ENCODE results near the gene HOXA9.

- TF ChIP-seq CTCF (conservative IDR thresholded peaks at IDR 0.05; ENCODE audit: low read depth, low read length) (no peak), SMC3 (IDR thresholded peaks at IDR 0.05; ENCODE audit: low read depth, low read length) (no peak), MAZ (IDR thresholded peaks at IDR 0.05; ENCODE audit: borderline replicate concordance, low read depth, low read length) (no peak), MAFK (IDR thresholded peaks at IDR 0.05; ENCODE audit: low read depth, low read length) (no peak), POLR2A (IDR thresholded peaks at IDR 0.05; ENCODE audit: low read depth, low read length) (no peak), FOS (IDR thresholded peaks at IDR 0.05; ENCODE audit: low read depth, low read length) (no peak), MXI1 (IDR thresholded peaks at IDR 0.05; ENCODE audit: borderline replicate concordance, low read depth, low read length) (no peak), RFX5 (IDR thresholded peaks at IDR 0.05; ENCODE audit: low read depth, low read length) (no peak), RAD21 (IDR thresholded peaks at IDR 0.05; ENCODE audit: low read length) (no peak), USF2 (IDR thresholded peaks at IDR 0.05; ENCODE audit: low read depth, low read length) (no peak), CHD1 (IDR thresholded peaks at IDR 0.05; ENCODE audit: low read depth, low read length) (no peak), BHLHE40 (IDR thresholded peaks at IDR 0.05; ENCODE audit: low read depth, low read length) (no peak), CEBPB (IDR thresholded peaks at IDR 0.05; ENCODE audit: low read depth, low read length) (no peak)
These were observed 39.5 kb upstream of the HOXA9 start for GRCh38 chr7:27204851-27205322.

Measured in IMR-90 (cell line).